ENCODE data around the gene CCL20.
"Not testable (repeated sequence)": the region's sequence is repeated elsewhere in the genome, so short reads cannot be mapped to it uniquely, and the experiment has no call there.

The CCL20 gene

GRCh38 chr2:227813562-227814353 lies at the start of gene CCL20:
Gene CCL20 (plus strand): TSS chr2:227813842. CDS start chr2:227813912, 70 bp downstream.
- no peak for DNase-seq

GRCh38 chr2:227765788-227766372 lies 47.8 kb upstream of the CCL20 start:
- no peak for DNase-seq

- peak; percentile 77 for DNase-seq
These were observed 47.2 kb upstream of the CCL20 start for GRCh38 chr2:227766373-227766883.

GRCh38 chr2:227767830-227768229 lies 45.8 kb upstream of the CCL20 start:
- DNase-seq = no peak

GRCh38 chr2:227772197-227772661 lies 41.4 kb upstream of the CCL20 start:
- no peak for DNase-seq

GRCh38 chr2:227772932-227773331 lies 40.7 kb upstream of the CCL20 start:
- no peak for DNase-seq

- peak; percentile 20 for DNase-seq
These were observed 39.5 kb upstream of the CCL20 start for GRCh38 chr2:227774011-227774624.

- no peak for DNase-seq
These were observed 38.5 kb upstream of the CCL20 start for GRCh38 chr2:227774895-227775842.

GRCh38 chr2:227780981-227781615 lies 32.5 kb upstream of the CCL20 start:
- DNase-seq = no peak

- DNase-seq = no peak
These were observed 31.8 kb upstream of the CCL20 start for GRCh38 chr2:227781841-227782240.

- no peak for DNase-seq
These were observed 30.8 kb upstream of the CCL20 start for GRCh38 chr2:227782804-227783203.

GRCh38 chr2:227783404-227784138 lies 30.1 kb upstream of the CCL20 start:
- DNase-seq = no peak

GRCh38 chr2:227785293-227785692 lies 28.3 kb upstream of the CCL20 start:
- no peak for DNase-seq

- no peak for DNase-seq
These were observed 25.1 kb upstream of the CCL20 start for GRCh38 chr2:227788561-227789018.

- DNase-seq = no peak
These were observed 23.8 kb upstream of the CCL20 start for GRCh38 chr2:227789803-227790202.

GRCh38 chr2:227793148-227793712 lies 20.4 kb upstream of the CCL20 start:
- no peak for DNase-seq

GRCh38 chr2:227796045-227796711 lies 17.5 kb upstream of the CCL20 start:
- no peak for DNase-seq

- not testable (repeated sequence) for DNase-seq
These were observed 16.9 kb upstream of the CCL20 start for GRCh38 chr2:227796768-227797167.

- DNase-seq = no peak
These were observed 14.4 kb upstream of the CCL20 start for GRCh38 chr2:227799202-227799601.

- no peak for DNase-seq
These were observed 10.8 kb upstream of the CCL20 start for GRCh38 chr2:227802882-227803281.
